ENCODE data around the gene RPTOR.

The RPTOR gene

DNA sequence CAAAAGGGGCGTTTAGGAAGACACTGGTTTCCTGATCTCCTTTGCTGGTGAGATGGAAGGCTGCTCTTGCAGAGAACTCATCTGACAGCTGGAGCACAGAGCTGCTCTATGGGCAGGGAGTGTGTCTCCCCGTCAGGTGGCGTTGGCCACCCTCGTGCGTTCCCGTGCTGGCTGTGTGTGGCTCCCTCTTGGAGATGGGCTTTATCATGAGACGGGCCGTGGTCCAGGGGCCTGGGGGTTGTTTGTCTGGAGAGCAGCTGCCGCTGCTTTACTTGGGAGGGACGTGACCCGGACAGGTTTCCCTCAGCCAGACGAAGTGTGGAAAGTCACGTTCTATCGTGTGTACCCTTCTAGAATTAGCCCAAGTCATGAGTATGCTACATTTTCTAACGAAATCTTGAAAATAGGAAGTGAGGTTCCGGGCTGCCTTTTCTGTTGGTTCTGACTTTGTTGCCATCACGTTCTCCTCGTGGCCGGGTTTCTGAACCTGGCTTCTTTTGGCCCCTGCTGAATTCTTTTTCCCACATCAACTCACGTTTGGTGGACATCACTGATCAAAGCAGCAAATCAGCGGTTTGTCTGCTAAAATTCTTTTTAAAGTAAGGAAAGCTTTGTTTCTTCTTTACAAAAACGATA lies 341.4 kb downstream of the RPTOR start:
- DNase-seq: no peak

DNA sequence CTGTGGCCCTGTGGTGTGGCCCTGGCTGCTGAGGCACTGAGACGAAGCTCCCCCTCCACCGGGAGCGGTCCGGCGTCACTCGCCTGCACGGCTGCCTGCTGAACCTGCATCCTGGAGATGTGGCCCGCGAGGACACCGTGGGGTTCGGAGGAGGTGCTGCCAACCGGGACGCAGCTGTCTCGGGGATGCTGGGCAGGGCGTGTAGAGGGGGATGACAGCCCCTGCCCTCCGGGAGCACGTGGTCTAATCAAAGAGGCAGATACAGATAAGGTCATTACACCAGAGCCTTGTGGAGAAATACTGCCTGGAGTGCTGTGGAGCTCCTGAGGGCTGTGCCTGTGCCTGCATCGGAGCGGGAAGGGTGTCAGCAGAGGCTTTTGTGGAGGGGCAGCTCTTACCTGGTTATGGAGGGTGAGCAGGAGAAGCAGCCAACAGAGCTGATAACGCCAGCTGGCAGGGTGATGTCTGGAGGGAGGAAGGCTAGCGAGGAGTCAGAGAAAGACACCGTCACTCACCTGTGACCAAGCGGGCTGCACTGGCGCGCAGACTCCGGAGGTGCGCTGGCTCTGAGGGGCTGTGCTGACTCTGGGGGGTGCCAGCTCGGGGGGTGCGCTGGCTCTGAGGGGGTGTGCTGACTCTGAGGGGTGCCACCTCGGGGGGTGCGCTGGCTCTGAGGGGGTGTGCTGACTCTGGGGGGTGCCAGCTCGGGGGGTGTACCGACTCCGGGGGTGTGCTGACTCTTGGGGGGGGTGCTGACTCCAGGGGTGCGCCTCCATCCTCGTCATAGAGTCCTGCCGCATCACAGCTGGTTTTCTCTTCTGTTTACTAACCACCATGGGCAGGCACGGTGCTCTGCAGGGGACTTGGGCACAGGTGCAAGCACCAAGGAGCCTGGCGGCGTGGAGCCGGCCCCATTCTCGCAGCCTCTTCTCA lies 342.3 kb downstream of the RPTOR start:
- no peak for DNase-seq

DNA sequence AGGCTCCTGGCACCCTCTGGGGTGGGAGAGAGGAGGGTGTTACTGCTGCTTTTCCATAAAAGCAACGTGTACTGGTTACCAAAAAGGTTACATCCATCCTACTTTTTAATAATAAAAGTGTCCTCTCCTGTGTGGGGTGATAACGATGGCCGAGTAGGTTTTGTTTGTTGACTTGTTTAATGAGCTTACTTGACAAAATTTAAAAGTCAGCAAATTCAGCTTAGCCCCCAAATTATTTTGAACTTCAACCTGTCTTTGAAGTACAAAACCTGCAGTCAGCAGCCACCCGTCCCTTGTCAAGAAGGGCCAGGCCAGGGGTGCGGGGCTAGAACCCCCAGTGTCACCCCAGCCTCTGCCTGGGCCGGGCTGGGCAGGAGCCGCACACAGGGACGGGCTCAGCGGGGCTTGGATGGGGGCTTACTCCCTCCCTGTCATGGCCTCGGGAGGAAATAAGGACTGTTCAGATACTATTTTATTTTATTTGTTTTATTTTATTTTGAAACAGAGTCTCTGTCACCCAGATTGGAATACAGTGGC lies 343.1 kb downstream of the RPTOR start:
- no peak for DNase-seq

DNA sequence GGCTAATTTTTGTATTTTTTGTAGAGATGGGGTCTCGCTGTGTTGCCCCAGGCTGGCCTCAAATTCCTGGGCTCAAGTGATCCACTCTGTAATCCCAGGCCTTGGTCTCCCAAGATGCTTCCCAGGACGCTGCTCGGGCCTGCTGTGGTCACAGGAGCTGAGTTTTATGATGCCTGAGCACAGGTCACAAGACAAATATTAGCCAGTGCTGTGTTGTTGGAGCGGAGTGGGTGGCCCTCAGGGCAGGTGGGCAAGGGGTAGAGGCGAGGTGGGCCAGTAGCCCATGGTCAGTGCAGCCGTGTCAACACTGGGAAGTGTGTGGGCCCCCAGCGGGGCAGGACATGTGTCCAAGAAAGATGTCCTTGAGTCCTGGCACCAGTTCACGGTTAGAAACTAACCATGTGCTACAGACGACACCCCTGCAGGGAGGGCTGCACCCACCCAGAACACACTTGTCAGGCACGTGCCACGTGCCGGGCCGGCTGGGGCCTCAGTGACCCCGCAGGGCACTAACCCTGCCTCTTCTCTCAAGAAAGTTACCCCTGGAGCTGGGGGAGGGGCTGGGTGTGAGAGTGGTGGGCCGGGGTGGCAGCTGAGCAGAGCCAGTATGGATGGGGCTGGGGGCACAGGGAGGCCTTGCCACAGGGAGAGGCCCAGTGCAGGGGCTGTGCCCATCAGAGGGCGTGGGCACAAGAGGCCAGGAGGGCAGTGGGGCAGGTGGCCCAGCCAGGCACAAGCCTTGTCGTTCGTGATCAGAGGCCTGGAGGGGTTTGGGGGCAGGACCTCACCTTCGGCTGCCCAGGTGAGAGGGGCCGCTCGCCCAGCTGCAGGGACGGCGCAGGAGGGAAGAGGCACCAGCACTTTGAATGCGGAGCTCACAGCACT lies 343.9 kb downstream of the RPTOR start:
- DNase-seq: no peak

DNA sequence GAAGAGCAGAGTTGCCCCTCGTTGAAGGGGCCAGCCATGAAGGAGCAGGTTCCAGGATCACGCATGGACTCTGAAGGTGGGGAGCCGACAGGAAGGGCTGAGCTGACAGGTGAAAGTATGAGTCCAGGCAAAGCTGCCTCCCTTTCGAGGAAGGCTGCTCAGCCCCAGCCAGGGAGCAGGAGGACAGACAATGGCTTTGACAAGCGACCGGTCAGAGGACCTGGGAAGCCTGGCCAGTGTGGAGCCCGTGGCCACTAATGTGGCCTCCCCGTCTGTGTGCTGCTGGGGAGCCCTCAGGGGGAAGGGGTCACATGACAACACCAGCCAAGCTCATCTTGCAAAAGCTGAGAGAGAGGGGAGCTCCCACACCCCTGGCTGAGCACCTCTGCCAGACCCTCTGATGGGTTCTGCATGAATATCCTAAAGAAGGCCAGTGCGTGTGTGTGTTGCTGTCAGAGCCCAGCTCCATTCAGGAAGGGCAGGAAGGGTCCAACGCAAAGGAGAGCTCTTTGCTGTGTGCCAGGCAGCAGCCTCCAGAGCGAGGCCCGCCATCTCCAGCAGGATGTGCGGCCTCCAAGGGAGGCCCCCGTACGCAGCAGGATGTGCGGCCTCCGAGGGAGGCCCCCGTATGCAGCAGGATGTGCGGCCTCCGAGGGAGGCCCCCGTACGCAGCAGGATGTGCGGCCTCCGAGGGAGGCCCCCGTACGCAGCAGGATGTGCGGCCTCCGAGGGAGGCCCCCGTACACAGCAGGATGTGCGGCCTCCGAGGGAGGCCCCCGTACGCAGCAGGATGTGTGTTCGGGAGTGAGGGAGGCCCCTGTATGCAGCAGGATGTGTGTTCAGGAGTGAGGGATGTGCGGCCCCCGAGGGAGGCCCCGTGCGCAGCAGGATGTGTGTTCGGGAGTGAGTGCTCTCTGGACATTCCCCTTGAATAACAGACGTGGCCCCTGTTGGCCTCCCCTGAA lies 344.9 kb downstream of the RPTOR start:
- DNase-seq: no peak

DNA sequence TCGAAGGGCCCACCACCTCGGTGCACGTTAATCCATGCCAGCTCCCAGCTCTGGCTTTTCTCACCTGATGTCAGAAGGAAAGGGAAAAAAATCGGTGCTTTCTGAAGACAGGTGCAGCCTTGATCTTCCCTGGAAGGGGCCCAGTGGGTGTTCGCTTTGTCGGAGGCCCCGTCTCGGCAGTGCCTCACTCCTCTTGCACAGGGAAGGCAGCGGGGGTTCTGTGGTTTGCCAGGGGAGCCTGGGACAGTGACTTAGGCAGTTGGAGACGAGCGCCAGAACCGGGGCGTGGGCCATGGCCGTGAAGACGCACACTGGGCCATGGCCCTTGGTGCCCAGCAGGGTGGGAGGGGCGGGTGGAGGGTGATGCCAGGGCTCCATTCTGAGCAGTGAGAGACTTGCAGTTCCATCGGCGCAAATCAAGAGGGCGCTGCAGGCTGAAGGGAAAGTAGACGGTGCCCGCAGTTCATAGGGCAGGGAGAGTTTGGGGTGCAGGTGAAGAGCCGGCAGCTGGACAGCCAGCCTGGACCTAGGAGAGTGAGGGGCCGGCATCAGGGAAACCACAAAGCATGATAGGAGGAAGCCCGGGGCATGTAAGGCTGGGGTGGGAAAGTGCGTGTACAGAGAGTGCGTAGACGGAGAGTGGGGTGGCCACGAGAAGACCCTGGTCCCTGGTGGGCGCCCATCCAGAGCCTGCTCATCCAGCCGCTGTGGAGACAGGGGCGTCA lies 345.7 kb downstream of the RPTOR start:
- no peak for DNase-seq

DNA sequence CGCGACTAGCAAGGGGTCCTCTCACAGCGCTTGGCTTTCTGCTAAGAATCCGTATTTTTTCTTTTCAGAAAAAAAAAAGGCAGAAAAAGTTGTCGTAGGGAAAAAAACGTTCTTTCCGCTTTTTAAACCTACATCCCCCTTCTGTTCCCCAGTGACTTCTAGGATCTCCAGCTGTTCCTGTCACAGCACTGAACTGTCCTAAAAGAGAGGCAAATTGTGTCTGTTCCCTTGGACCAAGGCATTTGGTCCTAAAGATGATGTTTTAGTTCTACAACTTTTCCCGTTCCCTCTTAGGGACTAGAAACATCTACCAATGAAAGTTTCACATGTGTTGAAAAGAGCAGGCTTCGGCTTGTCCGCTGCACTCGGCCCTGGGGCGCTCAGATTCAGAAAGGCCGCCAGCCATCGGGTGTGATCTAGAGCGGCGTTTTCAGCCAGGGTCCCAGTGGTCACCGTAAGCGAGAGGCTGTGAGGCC lies 346.3 kb downstream of the RPTOR start:
- DNase-seq: no peak

DNA sequence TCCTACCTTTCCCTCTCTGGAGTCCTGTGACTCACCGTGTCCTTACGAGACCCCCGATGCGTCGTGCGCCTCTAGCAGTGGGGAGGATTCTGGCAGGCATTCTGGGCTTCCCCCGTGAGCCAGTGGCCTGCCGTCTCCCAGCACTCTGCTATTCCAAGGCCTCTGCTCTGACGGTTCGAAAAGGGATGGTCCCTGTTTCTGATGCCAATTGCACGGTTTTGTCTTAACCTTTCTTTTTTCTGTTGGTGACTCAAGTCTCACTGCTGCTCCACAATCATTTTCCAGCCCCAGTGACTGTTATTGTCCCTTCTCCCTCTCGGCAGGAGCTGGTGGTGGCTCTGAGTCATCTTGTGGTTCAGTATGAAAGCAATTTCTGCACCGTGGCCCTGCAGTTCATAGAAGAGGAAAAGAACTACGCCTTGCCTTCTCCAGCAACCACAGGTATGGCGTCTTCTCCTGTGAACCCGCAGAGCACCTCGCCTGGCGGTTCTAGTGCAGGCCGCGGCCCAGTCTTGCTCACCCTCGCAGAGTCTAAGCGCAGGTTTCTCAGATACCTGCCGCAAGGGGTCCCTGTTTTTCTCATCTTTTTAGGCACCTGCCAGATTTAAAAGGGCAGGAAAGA lies 346.9 kb downstream of the RPTOR start:
- no peak for DNase-seq

DNA sequence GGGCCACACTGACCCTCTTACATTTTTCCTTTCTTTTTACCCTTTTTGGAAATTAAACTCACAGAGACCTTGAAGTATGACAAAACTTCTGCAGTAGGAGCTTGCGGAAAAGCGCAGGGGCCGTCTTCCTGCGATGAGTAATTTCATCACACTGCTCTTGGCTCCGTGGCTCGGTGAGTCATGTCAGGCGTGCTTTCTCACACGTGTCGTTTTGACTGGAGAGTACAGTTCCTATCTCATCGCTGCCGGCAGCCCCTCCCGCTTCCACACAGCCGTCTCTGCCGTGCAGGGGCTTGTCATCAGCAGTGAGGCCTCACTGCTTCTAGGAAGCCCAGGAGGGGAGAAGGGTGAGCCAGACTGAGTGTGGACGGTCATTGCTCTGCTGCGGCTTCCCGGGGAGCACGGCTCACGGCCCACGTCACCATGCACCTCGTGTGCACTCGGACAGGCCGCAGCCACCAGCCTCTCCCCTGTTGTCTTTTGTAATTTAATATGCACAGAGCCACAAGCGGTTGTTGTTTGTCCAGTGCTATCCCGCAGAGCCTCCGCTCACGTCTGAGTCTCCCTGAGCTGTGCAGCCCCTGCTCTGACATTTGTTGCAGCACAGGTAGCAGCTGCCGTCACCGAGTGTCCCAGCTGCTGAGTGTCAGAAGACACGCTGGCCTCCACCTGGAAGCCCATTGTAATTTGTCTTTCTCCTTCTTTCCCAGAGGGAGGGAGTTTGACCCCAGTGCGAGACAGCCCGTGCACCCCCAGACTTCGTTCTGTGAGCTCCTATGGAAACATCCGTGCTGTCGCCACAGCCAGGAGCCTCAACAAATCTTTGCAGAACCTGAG lies 347.6 kb downstream of the RPTOR start:
- DNase-seq: no peak

DNA sequence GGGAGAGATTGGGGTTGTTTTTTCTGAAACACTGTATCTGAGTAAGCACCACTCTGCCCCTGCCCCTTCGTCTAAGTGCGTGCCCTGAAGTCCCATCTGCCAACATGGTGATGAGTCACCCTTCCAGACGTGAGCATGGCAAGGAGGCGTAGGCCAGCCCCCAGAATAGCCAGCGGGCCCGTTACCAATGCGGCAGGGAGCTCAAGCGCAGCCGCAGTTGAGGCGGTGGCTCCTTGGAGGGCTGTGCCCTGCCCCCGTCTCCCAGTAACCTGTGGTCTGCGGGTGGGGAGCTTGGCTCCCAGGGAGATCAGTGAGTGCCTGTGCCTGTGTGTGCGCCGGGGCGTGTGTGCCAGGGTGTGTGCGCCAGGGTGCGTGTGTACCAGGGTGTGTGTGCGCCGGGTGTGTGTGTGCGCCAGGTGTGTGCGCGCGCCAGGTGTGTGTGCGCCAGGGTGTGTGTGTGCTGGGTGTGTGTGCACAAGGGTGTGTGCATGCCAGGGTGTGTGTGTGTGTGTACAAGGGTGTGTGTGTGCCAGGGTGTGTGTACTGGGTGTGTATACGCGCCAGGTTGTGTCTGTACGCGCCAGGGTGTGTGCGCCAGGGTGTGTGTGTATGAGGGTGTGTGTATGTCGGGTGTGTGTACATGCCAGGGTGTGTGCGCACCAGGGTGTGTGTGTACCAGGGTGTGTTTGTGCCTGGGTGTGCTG lies 348.4 kb downstream of the RPTOR start:
- DNase-seq: no peak

DNA sequence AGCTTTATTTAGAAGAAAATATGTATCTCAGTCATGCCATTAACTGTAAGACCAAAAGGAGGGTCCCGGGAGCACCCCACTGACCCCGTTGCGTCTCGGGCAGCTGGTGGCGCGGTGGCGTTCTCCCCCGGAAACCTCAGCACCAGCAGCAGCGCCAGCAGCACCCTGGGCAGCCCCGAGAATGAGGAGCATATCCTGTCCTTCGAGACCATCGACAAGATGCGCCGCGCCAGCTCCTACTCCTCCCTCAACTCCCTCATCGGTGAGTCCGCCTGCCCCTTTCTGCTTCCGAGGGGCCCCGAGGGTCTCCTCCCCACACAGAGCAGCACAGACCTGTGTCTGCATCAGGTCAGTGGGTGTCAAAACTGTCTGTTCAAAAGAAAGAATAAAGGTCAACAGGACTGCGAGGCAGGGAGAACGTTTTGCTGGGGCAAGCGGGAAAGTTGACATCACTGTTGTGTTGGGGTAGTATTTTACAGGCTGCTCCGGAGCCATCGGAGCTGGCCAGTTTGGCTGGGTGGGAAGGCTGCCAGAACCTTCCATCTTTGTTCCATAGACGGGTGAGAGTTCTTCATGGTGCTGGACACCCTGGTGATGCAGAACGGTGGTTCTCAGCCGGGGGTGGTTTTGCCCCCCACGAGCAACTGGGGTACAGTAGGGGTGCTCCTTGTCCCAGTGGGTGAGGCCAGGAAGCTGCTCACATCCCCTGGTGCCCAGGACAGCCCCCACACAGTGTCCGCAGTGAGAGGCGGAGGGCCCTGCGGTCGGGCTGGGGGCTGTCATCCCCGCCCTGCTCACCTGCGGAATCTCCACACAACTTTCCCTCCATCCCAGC lies 349.2 kb downstream of the RPTOR start:
- DNase-seq: no peak

DNA sequence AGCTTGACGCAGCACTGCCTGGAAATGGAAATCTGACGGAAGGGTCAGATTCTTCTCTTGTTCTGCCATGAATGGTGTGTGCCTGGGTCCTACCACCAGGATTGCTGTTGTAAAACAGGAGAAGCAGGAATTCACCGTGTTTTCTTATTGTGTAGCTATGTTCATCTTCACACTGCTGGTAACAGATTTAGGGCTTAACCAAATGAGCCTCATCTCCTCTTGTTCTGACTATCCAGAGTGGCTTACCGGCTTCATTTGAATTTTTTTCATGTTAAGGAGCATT lies 349.7 kb downstream of the RPTOR start:
- no peak for DNase-seq

DNA sequence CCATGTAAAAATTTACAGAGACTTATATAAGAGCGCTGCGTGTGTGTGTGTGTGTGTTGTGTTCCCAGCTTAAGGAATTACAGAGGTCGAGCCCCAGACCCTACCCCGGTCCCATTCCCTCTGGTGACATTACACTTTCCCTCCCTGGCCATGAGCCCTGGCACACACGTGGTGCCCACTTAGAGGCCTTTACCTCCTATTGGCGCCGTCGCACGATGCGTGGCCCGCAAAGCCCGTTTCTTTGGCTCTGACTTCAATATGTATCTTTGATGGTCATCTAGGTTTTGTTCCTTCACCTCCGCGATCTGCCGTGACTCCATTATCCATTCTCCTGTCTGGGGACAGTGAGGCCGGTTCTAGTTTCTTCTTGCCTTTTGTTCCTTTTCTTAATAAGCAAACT lies 350.1 kb downstream of the RPTOR start:
- no peak for DNase-seq

DNA sequence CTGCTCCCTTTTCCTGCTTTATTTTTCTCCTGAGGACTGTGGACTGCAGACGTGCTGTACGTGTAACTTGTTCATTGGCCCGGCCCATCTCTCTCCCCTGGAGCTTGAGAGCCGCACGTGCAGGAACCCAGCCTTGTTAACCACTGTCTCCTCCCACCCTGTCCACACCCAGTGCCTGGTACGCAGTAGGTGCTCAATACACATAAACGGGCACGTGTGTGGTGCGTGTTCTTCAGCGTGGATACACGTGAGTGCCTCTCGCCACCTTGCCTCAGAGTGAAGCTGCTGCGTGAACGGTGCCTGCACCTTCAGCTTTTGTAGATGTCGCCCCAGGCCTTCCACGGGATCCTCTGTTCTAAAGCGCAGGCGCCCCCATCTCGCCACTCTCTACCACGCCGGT lies 350.7 kb downstream of the RPTOR start:
- DNase-seq: no peak

DNA sequence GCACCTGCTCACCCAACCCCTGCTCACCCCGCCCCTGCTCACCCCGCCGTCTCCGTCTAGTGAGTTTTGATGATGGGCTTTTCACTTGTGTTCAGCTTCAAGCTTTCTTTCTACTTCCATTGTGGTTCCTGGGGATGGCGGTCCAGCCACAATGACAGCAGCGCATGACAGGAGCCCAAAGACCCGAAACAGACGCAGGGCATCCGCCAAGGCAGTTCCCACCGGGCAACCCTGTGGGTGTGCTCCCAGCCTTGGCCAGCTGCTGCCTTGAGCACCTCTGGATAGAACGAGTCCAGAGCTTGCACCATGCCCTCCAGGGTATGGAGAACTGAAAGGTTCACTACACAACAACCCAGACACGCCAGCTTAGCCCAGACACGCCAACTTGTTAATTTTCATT lies 354.1 kb downstream of the RPTOR start:
- DNase-seq: no peak

DNA sequence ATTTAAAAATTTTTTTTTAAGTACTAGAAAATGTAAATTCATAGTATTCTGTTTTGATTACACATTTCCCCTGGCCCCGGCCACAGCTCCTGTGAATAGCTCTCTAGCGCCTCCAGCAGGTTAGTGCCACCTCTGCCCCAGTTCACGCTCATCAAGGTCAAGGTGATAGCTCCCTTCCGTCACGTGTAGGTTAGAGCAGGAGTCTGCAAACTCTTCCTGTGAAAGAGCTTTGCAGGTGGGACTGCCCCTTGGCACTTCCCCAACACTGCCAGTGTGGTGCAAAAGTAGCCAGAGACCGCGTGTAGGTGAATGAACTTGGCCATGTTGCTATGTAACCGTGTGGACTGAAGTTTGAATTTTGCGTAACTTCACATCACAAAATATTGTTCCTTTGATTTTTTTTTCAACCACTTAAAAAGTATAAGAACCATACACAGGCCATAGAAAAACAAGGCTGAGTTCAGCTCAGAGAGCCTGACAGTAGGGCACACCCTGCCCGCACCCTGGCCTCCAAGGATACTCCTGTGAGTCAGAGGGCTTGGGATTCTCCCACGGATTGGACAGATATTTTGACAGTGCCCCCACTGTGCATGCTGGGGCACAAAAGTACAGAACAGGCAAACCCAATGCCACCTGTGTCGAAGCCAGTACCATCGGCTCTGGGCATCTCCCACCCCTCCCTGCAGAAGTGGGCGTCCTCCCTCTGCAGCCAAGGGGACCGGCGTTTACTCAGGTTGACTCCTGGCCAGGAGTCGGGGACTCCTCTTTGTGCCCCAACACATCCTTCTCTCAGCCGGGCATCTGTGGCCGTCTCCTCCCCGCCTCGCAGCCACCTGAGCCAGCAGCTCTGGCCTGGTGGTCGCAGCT lies 355.0 kb downstream of the RPTOR start:
- no peak for DNase-seq

DNA sequence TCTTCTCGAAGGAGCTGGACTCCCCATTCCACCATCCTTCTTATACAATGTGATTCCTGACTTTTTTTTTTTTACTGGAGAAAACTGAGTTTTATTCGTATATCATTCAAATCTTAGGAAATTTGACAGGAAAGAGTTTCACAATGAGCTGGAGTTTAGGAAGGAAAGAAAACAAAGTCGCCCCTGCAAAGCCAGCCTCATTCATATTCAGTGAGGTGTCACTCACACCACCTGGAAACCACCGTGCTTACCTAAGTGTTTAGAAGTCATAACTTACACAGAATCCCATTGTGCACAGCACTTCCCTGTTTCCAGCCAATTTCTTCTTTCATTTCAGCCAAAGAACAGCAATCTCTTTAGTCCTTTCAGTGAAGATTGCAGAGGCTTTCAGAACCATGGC lies 356.7 kb downstream of the RPTOR start:
- no peak for DNase-seq
